GM03348 (cell line): ENCODE measurements around the gene PTGER2.
A peak's percentile ranks its signal among the peaks of the same experiment; 100 is the strongest.

Experiments
- DNase-seq: peaks from one replicate; pipeline ENCODE4 v3.0.0; 2012; ENCODE audit warnings: low spot score

PTGER2 gene, protein sequence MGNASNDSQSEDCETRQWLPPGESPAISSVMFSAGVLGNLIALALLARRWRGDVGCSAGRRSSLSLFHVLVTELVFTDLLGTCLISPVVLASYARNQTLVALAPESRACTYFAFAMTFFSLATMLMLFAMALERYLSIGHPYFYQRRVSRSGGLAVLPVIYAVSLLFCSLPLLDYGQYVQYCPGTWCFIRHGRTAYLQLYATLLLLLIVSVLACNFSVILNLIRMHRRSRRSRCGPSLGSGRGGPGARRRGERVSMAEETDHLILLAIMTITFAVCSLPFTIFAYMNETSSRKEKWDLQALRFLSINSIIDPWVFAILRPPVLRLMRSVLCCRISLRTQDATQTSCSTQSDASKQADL

DNA sequence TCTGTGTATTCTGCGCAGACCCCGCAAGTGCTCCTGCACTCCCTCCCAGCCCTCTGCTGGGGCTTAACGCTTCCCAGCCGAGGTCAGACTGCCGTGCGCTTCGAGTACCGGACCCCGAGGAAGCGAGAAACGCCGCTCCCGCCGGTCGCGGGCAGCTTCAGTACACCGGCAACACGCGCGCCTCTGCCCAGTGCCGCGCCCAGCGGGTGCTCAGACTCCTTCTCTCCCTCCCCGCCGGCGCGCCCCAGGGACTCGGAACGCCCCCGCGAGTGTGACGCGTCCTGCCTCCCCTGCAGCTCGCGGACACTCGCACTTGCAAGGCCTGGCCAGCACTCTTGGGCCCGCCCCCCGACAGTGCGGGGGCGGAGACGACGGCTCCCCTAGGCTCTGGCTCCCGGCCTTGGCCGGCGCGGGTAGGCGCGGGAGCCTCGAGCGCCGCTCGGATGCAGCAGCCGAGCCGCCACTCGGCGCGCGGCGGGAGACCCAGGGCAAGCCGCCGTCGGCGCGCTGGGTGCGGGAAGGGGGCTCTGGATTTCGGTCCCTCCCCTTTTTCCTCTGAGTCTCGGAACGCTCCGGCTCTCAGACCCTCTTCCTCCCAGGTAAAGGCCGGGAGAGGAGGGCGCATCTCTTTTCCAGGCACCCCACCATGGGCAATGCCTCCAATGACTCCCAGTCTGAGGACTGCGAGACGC is at the start of gene PTGER2:
TSS of gene PTGER2 (plus strand) at position 410 of the 692 bp plus-strand sequence. CDS start at position 647, 237 bp downstream.
- peak; percentile 95 for DNase-seq

DNA sequence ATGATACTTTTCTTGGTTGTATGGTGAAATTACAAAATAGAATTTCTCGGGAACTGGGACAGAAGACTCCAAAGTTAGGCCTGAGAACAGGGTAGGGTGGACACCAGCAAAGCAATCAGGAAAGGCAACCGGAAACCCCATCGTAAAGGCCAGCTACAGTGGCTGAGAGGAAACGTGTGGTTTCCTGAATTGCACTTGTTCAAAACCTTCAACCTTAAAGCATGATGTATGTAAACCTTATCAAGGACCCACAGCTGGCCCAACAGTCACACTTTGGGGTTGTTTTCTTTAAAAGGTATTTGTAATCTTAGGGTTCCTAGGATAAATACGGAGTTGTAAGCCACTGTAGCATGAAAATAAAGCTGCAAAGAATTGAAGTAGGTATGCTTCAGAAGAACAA is 48.9 kb upstream of the PTGER2 start:
- DNase-seq: no peak

DNA sequence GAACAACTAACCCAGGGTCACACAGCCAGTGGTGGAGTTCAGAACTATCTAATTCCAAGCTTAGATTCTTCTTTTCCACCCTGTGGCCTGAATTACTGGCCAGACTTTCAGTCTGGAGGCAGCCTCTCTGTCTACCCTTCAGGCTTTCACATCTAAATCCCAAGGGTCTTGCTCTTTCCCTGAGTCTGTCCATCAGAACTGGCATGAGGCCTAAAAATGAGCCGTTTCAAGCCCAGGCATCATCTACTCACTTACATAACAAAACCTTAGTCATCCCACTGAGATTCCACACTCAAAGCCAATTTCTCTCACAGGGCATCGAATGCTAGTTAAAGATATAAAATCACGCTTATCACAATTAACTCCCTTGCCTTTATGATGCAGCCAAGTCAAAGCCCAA is 47.9 kb upstream of the PTGER2 start:
- peak; percentile 63 for DNase-seq

DNA sequence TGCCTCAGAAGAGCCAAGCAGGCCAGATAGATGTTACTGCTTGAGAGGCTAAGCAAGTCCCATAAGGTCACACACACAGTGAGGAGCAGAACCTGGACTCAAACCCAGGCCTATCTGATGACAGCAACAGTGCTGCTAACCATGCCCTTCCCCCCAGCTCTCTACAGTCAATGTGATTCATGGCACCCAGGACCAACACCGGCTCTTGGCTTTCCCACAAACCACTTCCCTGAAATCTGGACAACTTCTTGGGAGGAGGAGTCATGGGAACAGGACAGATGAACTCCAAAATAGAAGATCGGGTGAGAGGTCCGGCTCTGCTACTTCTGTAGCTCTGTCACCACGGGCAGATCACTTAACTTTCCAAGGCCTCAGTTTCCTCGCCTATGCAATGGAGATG is 47.3 kb upstream of the PTGER2 start:
- DNase-seq: peak; percentile 16

DNA sequence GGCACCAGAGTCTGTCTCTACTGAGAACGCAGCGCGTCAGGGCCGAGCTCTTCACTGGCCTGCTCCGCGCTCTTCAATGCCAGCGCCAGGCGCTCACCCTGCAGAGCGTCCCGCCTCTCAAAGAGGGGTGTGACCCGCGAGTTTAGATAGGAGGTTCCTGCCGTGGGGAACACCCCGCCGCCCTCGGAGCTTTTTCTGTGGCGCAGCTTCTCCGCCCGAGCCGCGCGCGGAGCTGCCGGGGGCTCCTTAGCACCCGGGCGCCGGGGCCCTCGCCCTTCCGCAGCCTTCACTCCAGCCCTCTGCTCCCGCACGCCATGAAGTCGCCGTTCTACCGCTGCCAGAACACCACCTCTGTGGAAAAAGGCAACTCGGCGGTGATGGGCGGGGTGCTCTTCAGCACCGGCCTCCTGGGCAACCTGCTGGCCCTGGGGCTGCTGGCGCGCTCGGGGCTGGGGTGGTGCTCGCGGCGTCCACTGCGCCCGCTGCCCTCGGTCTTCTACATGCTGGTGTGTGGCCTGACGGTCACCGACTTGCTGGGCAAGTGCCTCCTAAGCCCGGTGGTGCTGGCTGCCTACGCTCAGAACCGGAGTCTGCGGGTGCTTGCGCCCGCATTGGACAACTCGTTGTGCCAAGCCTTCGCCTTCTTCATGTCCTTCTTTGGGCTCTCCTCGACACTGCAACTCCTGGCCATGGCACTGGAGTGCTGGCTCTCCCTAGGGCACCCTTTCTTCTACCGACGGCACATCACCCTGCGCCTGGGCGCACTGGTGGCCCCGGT is 46.4 kb upstream of the PTGER2 start, which contains the start of gene PTGDR:
TSS of gene PTGDR (plus strand) at position 198 of the 778 bp plus-strand sequence. CDS start at position 315, 117 bp downstream.
- DNase-seq: peak; percentile 23

DNA sequence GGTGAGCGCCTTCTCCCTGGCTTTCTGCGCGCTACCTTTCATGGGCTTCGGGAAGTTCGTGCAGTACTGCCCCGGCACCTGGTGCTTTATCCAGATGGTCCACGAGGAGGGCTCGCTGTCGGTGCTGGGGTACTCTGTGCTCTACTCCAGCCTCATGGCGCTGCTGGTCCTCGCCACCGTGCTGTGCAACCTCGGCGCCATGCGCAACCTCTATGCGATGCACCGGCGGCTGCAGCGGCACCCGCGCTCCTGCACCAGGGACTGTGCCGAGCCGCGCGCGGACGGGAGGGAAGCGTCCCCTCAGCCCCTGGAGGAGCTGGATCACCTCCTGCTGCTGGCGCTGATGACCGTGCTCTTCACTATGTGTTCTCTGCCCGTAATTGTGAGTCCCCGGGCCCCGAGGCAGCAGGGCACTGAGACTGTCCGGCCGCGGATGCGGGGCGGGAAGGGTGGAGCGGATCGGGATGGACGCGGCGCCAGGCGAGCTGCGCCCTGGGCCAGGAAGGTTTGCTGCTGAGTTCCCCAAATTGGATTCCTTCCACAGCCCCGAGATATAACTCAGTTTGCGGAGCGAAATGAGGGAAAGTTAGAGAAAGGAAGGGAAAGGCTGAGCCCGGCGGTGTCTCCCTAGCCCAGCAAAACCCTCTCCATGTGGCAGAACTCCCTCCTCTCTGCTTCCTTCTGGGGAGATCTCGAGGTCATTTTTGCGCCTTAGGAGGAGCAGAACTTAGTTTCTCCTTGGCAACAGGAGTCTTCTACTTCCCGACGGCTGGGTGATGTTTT is 45.6 kb upstream of the PTGER2 start:
- DNase-seq: peak; percentile 17

DNA sequence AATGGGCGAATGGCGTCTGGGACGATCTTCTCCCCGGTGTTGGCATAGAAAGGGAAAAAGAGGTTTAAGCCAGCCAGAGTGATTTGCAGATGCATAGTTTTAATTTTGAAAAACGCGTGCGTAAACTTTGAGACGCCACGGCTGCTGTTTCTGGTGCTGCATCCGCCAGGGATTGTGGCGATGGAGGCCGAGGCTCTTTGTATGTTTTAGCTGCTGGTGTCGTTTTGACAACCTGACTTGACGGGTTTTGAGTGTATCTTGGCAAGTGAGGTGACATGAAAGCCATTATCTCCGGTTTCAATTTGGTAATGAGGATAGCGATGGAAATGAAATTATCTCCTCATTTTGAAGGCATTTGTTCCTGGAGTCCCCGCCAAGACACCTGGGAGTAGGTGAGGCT is 45.0 kb upstream of the PTGER2 start:
- no peak for DNase-seq

DNA sequence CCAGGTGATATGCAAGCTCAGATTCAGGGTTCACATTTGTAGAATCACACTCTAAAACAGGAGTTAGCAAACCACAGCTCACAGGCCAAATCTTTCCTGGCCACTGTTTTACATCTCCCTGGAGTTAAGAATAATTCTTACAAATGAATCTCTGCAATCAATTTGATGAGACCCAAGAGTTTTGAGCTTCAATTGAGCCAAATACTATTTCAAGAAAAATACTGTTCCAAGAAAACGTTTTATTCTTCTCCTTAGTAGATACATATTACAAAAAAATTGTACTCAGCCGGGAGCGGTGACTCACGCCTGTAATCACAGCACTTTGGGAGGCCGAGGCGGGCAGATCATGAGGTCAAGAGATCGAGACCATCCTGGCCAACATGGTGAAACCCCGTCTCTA is 44.1 kb upstream of the PTGER2 start:
- no peak for DNase-seq

DNA sequence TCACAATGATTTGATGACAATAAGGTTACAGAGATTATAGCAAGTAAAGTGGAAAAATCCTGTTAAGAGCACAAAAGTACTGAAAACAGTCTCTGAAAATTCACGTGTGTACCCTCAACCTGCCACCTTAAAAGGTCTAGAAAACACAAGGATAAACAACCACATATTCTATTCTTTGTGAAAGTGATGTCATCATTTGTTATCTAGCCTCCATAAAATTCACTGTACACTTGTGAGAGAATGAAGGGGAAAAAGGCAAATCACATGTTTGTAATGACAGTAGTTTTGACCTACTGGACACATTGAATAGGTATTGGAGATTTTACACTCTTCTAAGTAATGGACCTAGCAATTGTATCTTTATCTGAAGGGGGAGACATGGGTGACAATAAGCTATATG is 42.6 kb upstream of the PTGER2 start:
- DNase-seq: no peak

DNA sequence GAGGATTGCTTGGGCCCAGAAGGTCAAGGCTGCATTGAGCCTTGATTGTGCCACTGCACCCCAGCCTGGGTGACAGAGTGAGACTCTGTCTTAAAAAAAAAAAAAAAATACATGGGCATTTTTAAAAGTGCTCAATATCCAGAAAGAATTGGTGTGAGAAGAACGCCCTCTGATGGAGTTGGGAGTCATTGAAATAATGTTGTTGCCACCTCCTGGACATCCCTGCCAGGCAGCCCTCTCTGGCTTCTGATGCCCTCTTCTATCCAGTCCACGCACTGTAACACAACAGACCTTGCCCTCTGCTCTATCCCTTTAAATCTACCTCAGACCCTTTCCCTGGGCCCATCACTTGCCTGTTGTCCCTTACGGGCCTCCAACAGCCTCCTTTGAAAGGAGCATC is 41.7 kb upstream of the PTGER2 start:
- peak; percentile 61 for DNase-seq

DNA sequence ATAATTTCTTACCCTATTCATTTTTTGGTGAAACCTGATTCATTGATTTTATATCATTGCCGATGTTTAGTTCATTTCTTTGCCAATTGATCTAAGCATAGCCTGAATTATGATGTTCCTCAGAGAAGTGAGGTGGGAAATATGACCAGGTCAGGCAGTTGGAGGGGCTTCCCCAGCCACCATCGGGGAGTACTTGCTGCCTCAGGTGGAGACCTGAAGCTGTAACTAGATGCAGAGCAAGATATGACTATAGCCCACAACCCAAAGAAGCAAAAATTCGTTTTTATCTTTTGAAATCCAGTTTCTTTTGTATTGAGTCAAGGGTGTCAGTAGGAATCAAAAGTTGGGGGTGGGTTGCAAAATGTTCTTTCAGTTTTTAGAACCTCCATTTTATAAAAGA is 38.7 kb upstream of the PTGER2 start:
- no peak for DNase-seq

DNA sequence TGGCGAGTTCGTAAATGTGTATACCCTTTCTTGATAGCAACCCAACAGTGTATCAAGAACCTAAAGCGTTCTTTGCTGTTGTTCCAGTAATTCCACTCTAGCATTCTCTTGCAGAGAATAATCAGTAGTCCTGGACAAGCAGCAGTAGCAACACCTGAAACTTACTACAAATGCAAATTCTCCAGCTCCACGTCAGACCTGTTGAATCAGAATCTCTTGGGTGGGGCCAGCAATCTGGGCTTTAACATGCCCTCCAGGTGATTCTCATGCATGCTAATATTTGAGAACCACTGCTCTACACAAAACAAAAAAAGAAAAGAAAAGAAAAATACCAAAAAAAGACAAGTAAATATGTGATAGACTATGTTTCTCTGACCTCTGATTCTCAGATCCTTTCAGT is 36.6 kb upstream of the PTGER2 start:
- no peak for DNase-seq

DNA sequence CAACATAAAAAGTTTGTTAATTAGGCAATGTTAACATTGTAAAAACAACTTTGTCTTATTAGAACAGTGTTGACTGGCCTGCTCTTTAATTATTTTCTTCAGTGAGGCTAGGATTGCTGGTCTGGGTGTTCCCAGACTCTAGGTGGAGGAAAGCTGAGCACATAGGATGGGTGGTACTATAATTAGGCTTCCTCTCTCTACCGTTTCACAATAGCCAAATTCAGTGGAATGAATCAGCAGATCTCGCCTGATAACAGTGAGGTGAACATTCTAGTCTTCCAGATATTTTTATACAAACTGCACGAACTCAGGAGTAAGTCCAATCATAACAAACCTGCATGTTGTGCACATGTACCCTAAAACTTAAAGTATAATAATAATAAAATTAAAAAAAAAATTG is 34.7 kb upstream of the PTGER2 start:
- peak; percentile 63 for DNase-seq

DNA sequence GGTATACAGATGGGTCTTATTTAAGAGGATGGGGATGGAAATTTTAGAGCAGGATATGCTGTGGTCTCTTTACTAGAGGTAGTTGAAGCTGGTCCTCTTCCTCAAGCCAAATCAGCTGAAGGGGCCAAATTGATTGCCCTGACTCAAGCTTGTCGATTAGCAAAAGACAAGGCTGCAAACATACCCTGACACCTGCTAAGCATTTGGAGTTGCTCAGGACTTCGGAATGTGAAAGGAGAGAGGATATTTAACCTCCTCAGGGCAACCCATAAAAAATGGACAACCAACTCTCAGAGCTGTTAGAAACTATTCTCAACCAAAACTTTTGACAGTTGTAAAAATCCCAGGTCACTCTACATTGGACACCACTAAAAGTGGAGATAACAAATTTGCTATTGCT is 31.0 kb upstream of the PTGER2 start:
- no peak for DNase-seq

DNA sequence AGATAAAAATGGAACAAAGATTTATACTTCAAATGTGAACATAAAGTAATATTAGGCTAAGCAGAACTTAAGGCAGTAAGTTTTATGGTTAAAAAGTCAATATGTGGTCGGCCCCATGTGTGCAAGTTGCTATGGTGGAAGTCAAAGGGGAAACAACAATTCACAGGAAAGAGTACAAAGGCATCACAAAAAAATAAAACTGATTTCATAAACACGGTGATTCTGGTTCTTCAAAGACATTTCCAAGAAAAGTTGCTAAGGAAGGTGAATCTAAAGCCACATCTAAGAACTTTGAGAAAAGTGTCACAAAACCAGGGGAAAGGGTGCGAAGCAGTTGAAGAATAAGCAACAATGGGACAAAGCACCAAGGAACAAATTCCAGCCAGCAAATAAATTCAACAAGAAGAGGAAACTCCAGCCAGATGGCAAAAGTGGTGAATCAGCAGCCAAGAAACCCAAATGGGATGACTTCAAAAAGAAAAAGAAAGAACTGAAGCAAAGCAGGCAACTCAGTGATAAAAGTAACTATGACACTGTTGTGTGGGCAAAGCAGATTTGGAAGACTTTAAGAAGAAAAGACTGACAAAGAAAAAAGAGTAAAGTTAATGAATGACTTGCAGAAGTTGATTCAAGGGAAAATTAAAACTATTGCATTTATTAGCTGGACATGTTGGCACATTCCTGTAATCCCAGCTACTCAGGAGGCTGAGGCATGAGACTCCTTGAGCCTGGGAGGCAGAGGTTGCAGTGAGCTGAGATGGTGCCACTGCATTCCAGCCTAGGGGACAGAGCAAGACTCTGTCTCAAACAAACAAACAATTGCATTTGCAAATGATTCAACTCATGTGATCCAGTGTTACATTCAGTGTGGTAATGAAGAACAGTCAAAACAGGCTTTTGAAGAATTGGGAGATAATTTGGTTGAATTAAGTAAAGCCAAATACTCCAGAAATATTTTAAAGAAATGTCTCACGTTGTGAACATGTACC is 27.2 kb upstream of the PTGER2 start:
- no peak for DNase-seq

DNA sequence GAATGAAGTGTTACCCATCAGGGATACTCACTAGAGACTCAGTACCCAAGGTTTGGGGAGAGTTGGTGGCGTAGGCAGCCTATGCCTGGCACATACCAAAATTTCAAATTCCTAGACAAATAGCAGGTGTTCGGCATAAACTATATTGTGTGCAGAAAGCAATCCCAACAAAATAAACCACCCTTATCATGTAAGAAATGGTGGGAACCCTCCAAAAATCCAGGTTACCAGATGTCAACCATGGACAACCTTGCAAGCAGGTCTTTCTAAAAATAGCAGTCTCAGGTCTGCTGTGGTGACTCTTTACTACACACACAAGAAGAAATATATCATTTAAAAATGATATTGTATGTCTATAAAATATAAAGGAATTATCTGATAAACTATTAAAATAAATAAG is 17.7 kb upstream of the PTGER2 start:
- no peak for DNase-seq

DNA sequence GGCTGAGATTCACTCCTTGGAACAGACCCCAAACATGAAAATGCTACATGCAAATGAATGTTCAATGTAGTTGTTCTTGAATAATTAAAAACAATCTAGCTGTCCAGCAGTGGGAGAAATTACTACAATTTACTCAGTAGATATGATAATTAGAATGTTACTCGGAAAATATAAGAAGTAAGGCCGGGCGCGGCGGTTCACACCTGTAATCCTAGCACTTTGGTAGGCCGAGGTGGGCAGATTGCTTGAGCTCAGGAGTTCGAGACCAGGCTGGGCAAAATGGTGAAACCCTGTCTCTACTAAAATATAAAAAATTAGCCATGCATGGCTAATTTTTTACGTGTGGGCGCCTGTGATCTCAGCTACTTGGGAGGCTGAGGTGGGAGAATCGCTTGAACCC is 15.3 kb upstream of the PTGER2 start:
- no peak for DNase-seq

DNA sequence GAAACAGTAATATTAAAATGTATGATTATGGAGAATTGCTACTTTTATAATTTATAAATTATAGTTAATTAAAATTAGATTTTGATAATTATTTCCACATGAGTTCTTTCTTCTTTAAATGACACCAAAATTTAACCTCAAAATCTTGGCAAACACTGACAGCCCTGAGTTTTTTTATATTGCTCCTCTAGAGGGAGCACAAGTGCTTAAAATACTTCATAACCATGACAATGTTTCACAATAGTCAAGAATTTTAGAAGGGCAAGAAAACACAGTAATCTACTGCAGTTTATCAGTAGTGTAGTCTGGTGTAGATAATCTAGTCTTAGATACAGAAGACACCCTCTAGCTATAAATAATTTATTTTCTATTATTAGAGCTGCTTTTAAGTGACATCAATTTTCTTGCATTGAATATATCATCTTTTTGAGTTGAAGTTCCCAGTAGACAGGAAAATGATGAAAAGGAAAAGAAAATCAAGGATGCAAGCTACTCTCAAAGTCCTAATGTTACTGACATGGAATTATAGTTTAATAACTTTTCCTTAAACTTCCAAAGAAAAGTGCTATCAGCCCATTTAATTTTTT is 14.3 kb upstream of the PTGER2 start:
- DNase-seq: peak; percentile 76

DNA sequence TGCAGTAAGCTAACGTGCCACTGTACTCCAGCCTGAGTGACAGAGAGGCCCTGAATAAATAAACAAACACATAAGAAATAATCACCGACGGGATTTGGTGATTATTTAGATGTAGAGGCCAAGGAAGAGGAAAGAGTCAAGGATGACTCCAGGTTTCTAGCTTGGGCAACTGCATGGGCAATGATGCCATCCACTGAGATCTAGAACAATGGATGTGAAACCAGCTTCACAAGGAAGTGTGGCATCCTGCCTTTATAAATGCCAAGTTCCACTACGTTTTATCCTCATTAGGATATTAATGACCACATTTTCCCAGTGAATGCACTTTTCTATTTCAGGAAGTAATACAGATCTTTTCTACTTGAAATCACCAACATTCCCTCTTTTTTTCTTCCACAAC is 10.9 kb upstream of the PTGER2 start:
- no peak for DNase-seq

DNA sequence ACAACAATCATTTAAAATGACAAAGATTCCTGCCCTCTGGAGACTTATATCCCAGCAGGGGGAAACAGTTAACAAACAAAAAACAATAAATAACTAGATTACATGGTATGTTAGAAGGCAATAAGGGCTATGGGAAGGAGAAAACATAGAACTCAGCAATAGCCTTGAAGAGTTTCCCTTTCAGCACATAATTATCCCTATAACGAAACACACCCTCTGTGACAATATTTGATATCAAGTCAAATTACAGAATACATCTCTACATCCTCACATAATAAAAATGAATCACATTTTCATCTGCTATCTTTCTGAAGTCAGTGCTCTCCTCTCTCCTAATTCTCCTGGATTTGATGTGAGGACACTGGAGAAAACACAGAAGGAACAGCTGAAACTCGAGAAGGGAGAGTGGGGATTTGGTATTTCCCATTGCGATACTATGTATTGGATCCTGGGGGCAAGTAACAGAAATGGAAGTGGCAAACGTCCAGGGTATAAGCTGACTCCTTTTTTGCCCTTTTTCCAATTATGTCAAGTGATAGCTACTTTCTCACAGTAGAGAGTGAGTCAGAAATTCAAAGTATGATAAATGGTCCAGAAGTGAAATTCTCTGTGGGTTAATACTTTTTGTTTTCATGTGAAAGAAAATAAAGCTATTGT is 9.7 kb upstream of the PTGER2 start:
- DNase-seq: no peak
